Activated gamma-delta T cell treated with anti-CD3 and anti-CD28 coated beads, Interleukin-2, amount 50 U/mL, for 16 hours (primary cell): ENCODE data around the gene CLK4.
"Not testable (repeated sequence)": the region's sequence is repeated elsewhere in the genome, so short reads cannot be mapped to it uniquely, and the experiment has no call there.

Experiments
- DNase-seq: peaks from one replicate; pipeline ENCODE4 v3.0.0-alpha.2; 2020; ENCODE audit warnings: low read depth

CLK4 gene

GRCh38 chr5:178587763-178588611 is 38.9 kb downstream of the CLK4 start:
- DNase-seq = no peak

- DNase-seq = no peak
These were observed 40.5 kb downstream of the CLK4 start for GRCh38 chr5:178586396-178586795.

GRCh38 chr5:178585421-178585820 is 41.4 kb downstream of the CLK4 start:
- not testable (repeated sequence) for DNase-seq

GRCh38 chr5:178583279-178583678 is 43.6 kb downstream of the CLK4 start:
- DNase-seq = no peak

- no peak for DNase-seq
These were observed 44.6 kb downstream of the CLK4 start for GRCh38 chr5:178582291-178582690.

DNA sequence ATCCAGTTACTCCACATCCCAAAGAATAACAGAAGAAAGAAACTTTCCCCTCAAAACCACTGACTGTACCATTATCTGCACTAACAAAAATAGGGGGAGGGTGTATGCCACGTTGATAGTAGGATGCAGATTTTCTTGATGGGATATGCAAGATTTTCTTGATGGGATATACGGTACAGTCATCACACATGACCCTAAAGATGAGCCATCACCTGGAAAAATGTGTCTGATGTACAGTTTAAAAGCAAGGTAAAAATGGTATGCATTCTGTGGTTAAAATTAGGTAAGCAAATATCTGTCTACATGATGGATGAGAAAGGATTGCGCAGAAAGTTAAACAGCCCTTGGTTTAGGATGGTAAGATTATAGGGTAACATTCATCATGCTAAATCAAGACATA is 45.2 kb downstream of the CLK4 start:
- no peak for DNase-seq

DNA sequence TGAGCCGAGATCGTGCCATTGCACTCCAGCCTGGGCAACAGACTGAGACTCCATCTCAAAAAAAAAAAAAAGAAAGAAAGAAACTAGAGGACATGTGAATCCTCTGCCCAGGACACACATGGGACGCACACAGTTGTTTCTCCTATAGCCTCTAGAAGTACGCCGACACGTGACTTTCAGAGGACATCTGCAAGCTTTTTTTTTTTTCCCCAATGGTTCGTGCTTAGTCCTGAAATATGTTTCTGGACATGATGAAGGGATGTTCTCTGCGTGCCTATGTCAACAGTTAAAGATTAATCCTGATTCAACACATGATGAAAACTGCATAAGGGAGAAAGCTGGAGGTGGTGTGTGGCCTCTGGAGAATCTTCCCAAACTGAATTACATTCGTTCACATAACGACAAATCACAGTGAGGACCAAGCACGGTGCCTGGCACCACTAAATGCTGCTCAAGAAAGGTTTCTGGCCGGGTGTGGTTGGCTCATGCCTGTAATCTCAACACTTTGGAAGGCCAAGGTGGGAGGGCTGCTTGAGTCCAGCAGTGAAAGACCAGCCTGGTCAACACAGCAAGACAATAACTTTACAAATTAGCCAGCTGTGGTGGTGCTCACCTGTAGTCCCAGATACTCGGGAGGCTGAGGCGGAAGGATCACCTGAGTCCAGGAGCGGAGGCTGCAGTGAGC is 46.4 kb downstream of the CLK4 start:
- no peak for DNase-seq

- no peak for DNase-seq
These were observed 48.9 kb downstream of the CLK4 start for GRCh38 chr5:178577944-178578343.

DNA sequence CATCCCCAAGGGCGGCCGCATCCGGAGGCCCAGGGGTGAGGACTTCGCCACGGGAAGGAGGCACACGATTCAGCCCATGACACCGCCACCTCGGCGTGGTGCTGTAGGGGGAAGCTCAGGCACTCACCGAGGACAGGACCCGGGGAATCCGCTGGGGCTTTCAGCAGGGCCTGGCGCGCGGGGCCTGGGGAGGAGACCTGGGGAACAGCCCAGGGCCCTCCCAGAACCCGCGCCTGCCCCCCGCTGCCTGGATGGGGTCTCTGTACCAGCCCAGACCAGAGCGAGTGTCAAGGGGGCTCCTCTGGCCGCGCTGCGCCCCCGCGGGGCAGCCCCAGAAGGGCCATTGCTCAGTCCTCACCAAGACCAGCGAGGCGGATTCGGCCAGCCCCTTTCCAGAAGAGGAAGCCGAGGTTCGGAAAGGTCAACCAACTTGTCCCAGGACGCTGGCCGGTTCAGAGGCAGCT is 49.4 kb downstream of the CLK4 start:
- no peak for DNase-seq

DNA sequence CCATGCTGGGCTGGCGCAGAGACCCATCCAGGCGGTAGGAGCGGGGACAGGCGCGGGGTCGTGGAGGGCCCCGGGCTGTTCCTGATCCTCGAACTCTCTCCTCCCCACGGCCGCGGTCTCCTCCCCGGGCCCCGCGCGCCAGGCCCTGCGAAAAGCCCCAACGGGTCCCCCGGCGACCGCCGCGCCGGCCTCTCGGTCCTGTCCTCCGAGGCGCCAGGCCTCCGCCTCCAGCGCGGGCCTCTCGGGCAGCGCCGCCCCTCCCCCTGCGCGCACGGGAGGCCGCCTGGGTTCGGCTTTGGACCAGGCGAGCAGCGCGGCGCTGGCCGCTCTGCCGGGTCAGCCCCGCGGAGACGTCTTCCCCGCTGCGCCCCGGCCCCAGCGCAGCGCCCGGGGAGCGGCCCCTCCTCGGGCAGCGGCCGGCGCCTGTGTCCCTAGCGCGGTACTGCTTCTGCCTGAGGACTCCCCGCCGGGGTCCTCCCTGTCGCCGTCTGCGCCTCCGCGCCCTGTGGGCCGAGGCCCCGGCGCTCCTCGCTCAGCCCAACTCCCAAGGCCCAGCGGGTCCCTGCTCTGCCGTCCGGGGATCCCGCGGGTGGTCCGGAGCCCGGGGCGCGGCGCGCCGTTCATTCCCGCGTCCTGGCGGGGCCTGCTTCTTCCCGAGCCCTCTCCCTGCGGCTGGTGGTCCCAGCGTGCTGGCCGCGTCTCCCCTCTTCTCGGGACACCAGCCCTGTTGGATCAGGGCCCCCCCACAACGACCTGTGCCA is 50.1 kb downstream of the CLK4 start:
- DNase-seq = no peak

- DNase-seq = no peak
These were observed 53.6 kb downstream of the CLK4 start for GRCh38 chr5:178573216-178573615.

GRCh38 chr5:178572617-178573016 is 54.2 kb downstream of the CLK4 start:
- no peak for DNase-seq

DNA sequence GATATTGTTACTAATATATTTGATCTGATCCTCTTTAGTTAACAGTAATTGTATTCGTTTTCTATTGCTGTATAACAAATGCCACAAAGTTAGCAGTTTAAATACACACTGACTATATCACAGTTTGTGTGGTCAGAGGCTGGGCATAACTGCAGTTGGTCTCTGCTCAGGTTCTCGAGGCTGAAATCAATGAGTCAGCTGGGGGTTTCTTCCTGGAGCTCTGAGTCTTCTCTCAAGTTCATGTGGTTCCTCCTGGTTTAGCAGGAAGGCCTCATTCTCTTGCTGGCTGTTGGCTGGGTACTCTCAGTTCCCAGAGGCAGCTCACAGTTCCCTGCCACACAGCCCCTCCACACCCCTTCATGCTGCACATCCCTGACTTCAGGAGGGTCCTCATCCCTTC is 57.4 kb downstream of the CLK4 start:
- DNase-seq = no peak

DNA sequence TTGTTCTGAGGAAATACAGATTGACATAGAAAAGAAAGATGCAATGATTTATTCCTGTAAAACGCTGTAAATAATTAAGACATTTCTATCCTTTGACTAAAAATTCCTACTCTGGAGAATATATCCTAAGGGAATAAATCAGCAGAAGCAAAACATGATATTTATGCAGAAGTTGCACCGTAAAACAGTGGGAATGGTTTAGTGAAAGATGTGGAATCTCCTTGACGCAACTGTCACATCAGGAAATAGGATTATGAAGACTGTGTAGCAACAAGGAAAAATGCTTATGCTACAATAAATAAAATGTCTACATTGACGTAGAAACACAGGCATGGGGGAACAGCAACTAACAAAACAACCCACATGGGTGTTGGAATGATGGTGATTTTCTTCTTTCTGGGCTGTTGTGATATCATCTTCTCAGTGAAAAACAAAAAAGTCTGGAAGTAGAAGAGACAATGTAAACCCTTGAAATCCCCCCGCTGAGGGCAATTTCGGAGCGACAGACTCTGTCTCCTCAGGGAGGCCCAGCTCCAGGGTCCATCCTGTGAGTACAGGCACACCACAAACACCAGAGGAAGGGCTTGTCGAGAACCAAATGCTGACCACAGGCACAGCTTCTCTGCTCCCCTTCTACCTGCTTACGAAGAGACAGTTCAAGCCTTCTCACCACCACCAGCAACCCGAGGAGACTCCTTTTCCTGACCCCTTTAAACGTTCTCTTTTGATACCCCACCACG is 61.9 kb downstream of the CLK4 start:
- no peak for DNase-seq

GRCh38 chr5:178564397-178564796 is 62.5 kb downstream of the CLK4 start:
- DNase-seq = no peak

GRCh38 chr5:178563621-178564020 is 63.2 kb downstream of the CLK4 start:
- no peak for DNase-seq

- no peak for DNase-seq
These were observed 65.0 kb downstream of the CLK4 start for GRCh38 chr5:178561746-178562264.

- no peak for DNase-seq
These were observed 65.9 kb downstream of the CLK4 start for GRCh38 chr5:178560911-178561310.

- DNase-seq = no peak
These were observed 69.4 kb downstream of the CLK4 start for GRCh38 chr5:178557416-178557815.

GRCh38 chr5:178555771-178556211 is 71.1 kb downstream of the CLK4 start:
- DNase-seq = no peak

DNA sequence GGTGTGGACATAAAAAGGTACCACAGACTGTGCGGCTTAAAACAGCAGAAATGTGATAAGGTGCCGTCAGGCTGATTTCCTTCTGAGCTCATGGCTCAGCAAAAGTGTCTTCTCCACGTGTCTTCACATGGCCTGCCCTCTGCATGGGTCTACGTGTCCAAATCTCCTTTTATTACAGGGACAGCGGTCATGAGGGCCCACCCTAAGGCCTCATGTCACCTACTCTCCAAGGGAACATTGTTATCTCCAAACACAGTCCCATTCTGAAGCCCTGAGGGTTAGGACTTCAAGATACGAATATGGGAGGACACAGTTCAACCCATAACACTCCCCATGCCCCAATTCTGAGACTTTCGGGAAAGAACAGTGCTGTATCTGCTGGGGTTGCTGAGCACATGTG is 71.8 kb downstream of the CLK4 start:
- DNase-seq = no peak

DNA sequence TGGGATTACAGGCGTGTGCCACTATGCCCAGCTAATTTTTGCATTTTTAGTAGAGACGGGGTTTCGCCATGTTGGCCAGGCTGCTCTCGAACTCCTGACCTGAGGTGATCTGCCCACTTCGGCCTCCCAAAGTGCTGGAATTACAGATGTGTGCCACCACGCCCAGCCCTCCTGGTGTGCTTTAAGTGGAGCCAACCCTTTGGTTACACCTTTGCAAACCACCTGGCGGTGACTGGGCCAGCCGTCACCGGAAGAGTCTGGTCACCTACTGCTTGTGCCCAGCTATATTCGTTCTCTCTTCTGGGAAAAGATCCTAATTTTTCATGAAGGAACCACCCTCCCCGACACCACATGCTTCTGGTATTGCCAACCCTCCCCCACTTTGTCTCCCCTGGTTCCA is 72.5 kb downstream of the CLK4 start:
- no peak for DNase-seq
